Measurements from ENCODE around the gene SUSD6.
"Not testable (repeated sequence)": the region's sequence is repeated elsewhere in the genome, so short reads cannot be mapped to it uniquely, and the experiment has no call there.

Gene SUSD6

GRCh38 chr14:69625299-69626131 is 14.1 kb downstream of the SUSD6 start:
- no peak for DNase-seq

- no peak for DNase-seq
Measured at GRCh38 chr14:69626132-69626500, 14.7 kb downstream of the SUSD6 start.

GRCh38 chr14:69629225-69630127 is 18.1 kb downstream of the SUSD6 start:
- no peak for DNase-seq

GRCh38 chr14:69630360-69630759 is 19.0 kb downstream of the SUSD6 start:
- no peak for DNase-seq

- no peak for DNase-seq
Measured at GRCh38 chr14:69631509-69631908, 20.1 kb downstream of the SUSD6 start.

GRCh38 chr14:69632164-69632563 is 20.8 kb downstream of the SUSD6 start:
- DNase-seq = no peak

- DNase-seq = no peak
Measured at GRCh38 chr14:69632593-69633151, 21.3 kb downstream of the SUSD6 start.

GRCh38 chr14:69633238-69633637 is 21.8 kb downstream of the SUSD6 start:
- DNase-seq = no peak

GRCh38 chr14:69635981-69636639 is 24.7 kb downstream of the SUSD6 start:
- no peak for DNase-seq

- no peak for DNase-seq
Measured at GRCh38 chr14:69636718-69637480, 25.5 kb downstream of the SUSD6 start.

GRCh38 chr14:69637503-69638031 is 26.2 kb downstream of the SUSD6 start:
- no peak for DNase-seq

- DNase-seq = no peak
Measured at GRCh38 chr14:69640931-69641330, 29.5 kb downstream of the SUSD6 start.

- DNase-seq = not testable (repeated sequence)
Measured at GRCh38 chr14:69642212-69642793, 30.9 kb downstream of the SUSD6 start.

GRCh38 chr14:69643430-69644200 is 32.2 kb downstream of the SUSD6 start:
- DNase-seq = no peak

GRCh38 chr14:69644814-69645213 is 33.4 kb downstream of the SUSD6 start:
- no peak for DNase-seq

GRCh38 chr14:69647213-69647612 is 35.8 kb downstream of the SUSD6 start:
- DNase-seq = no peak

GRCh38 chr14:69647642-69648041 is 36.2 kb downstream of the SUSD6 start:
- DNase-seq = not testable (repeated sequence)

GRCh38 chr14:69648480-69649451 is 37.4 kb downstream of the SUSD6 start:
- DNase-seq = no peak

GRCh38 chr14:69650948-69651369 is 39.6 kb downstream of the SUSD6 start:
- DNase-seq = no peak
